Osteocyte (in vitro differentiated cells): Measurements from ENCODE around the gene DNM3. TPM values are rescaled to one million over a fixed set of nuclear protein-coding genes. Genes with fewer than 3 reads are reported as not detected.
A peak's percentile ranks its signal among the peaks of the same experiment; 100 is the strongest.
"Not testable (repeated sequence)": the region's sequence is repeated elsewhere in the genome, so short reads cannot be mapped to it uniquely, and the experiment has no call there.

ENCODE experiments used
- DNase-seq: peaks from one replicate; pipeline ENCODE4 v3.0.0; 2021; ENCODE audit warnings: mixed read lengths; ENCODE audit not compliant: unreplicated experiment; ENCODE audit errors: extremely low spot score
- H3K27ac Mint-ChIP-seq: one replicate; pipeline ENCODE4 v1.8.0; 2021; ENCODE audit warnings: mild to moderate bottlenecking, mixed read lengths; ENCODE audit not compliant: unreplicated experiment
- H3K27me3 Mint-ChIP-seq: one replicate; pipeline ENCODE4 v1.8.0; 2021; ENCODE audit warnings: mixed read lengths; ENCODE audit not compliant: unreplicated experiment
- H3K36me3 Mint-ChIP-seq: one replicate; pipeline ENCODE4 v1.8.0; 2021; ENCODE audit warnings: mixed read lengths; ENCODE audit not compliant: unreplicated experiment
- H3K4me1 Mint-ChIP-seq: one replicate; pipeline ENCODE4 v1.8.0; 2021; ENCODE audit warnings: mixed read lengths; ENCODE audit not compliant: unreplicated experiment
- H3K4me3 Mint-ChIP-seq: one replicate; pipeline ENCODE4 v1.8.0; 2021; ENCODE audit warnings: mild to moderate bottlenecking, moderate library complexity, mixed read lengths; ENCODE audit not compliant: unreplicated experiment
- H3K9me3 Mint-ChIP-seq: one replicate; pipeline ENCODE4 v1.8.0; 2021; ENCODE audit warnings: mixed read lengths; ENCODE audit not compliant: unreplicated experiment
- total RNA-seq: library from RNA; stranded (reverse); gene quantifications from 2 replicates; pipeline ENCODE4 v1.2.1, GENCODE V29; 2021
- TF ChIP-seq, protein P1 (sequence below): fragments of 200-600 bp; sonication (generic); IDR thresholded peaks from 2 replicates; pipeline ENCODE4 v1.5.0; 2021; ENCODE audit warnings: antibody characterized with exemption, mild to moderate bottlenecking, moderate library complexity

DNM3 gene
- total RNA-seq, 1 donor from 2014 or later: 3.7 TPM

DNA sequence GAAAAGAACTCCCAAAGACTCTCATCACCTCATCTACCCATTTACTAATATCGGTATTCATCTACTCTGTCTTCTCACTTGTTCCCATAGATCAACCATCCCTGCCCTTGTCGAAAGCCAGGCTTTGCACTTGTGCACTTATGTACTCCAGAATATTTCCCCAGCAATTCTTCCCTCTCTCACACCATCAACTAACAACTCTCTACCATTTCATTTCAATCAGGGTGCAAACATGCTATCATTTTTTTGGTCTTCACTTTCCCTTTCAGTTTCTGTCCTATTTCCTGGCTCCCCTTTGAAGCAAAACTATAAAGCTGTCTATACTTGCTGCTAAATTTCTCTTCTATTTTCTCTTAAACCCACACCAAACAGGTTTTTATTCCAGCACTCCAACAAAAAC, 585.9 kb downstream of the DNM3 start:
- H3K36me3 Mint-ChIP-seq: no peaks in the 10 kb centered on the region
- no peak for DNase-seq
- no peaks in the 10 kb centered on the region for H3K9me3 Mint-ChIP-seq
- TF ChIP-seq, protein P1, sequence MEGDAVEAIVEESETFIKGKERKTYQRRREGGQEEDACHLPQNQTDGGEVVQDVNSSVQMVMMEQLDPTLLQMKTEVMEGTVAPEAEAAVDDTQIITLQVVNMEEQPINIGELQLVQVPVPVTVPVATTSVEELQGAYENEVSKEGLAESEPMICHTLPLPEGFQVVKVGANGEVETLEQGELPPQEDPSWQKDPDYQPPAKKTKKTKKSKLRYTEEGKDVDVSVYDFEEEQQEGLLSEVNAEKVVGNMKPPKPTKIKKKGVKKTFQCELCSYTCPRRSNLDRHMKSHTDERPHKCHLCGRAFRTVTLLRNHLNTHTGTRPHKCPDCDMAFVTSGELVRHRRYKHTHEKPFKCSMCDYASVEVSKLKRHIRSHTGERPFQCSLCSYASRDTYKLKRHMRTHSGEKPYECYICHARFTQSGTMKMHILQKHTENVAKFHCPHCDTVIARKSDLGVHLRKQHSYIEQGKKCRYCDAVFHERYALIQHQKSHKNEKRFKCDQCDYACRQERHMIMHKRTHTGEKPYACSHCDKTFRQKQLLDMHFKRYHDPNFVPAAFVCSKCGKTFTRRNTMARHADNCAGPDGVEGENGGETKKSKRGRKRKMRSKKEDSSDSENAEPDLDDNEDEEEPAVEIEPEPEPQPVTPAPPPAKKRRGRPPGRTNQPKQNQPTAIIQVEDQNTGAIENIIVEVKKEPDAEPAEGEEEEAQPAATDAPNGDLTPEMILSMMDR: no peak
- no peak overlapping the region for H3K27ac Mint-ChIP-seq
- H3K4me3 Mint-ChIP-seq: no peak overlapping the region
- H3K27me3 Mint-ChIP-seq: no peaks in the 10 kb centered on the region
- peaks cover 1% of the 10 kb centered on the region for H3K4me1 Mint-ChIP-seq

DNA sequence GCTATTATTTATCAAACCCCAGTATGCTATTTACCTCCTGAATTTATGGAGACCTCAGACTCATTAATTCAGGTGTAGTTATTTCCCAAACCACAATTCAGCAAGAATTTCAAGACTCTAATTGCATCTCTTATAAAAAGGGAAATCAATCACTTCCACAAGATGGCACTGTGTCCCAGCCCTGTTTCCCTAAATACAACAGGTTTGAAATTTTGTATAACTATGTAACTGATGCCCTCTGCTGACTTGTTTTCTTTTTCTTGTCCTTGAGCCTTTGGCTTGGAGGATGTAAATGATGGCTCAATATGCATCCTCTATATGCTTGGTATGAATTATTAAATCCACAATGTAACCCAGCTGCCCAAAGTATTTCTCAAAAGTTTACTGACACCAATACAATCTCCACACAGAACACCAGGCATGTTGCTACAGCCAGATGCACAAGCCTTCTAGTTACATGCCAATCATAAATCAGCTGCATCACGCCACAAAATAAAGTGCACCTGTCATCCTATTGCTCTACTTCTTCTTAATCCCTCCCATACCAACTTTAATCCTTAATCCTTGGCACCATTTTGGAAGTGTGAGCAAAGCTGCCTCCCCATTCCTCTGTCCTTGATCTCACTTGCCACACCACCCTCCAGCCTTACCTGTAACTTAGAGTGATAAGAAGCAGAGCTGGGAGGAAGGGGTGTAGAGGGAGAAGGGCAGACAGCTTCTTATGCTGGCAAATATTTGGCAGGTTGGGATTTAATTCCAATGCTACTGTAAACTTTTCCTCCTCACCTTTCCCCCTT, 588.2 kb downstream of the DNM3 start:
- Mint-ChIP-seq H3K4me1 (peaks cover 1% of the 10 kb centered on the region), H3K9me3 (peaks cover 5% of the 10 kb centered on the region)
- DNase-seq: no peak

DNA sequence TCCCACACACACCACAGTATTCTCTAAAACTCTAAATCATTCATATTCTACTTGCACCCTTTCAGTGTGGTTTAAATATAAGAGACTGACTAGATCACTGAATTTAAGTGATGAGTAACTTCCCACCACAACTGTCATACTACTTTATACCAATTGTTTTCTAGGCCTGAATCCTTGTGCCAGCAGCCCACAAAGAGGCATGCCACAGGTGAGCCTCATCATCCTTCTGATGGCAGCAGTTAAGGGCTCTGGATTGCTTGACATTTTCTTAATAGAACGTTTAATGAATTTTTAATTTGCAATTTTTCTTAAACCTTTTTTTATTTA, 588.8 kb downstream of the DNM3 start:
- no peak for DNase-seq
- no peak overlapping the region for H3K27ac Mint-ChIP-seq
- peaks cover 5% of the 10 kb centered on the region for H3K36me3 Mint-ChIP-seq
- TF ChIP-seq, protein P1: no peak
- no peak overlapping the region for H3K4me3 Mint-ChIP-seq
- H3K27me3 Mint-ChIP-seq: no peaks in the 10 kb centered on the region
- peaks cover 1% of the 10 kb centered on the region for H3K4me1 Mint-ChIP-seq
- H3K9me3 Mint-ChIP-seq: peaks cover 5% of the 10 kb centered on the region

More for the DNA sequence above, 588.2 kb downstream of the DNM3 start:
- H3K27ac Mint-ChIP-seq: no peak overlapping the region
- TF ChIP-seq, protein P1: peak; percentile 84
- H3K4me3 Mint-ChIP-seq: no peak overlapping the region
- H3K36me3 Mint-ChIP-seq: peaks cover 5% of the 10 kb centered on the region
- no peaks in the 10 kb centered on the region for H3K27me3 Mint-ChIP-seq

DNA sequence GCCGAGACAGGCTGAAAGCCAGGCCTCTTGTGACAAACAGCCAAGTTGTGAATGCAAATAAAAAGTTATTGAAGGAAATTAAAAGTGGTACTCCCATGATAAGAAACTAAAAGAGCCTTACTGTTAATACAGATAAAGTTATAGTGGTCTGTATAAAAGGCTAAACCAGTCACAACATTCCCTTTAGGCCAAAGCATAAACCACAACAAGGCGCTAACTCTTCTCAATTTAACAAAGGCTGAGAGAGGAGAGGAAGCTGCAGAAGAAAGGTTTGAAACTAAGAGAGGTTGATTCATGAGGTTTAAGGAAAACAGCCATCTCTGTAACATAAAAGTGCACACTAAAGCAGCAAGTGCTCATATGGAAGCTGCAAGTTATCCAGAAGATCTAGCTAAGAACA, 589.9 kb downstream of the DNM3 start:
- Mint-ChIP-seq H3K4me1 (peaks cover 1% of the 10 kb centered on the region), H3K9me3 (peaks cover 5% of the 10 kb centered on the region), H3K27ac (no peak overlapping the region), H3K36me3 (peaks cover 8% of the 10 kb centered on the region), H3K4me3 (no peak overlapping the region), H3K27me3 (no peaks in the 10 kb centered on the region)
- DNase-seq: no peak
- TF ChIP-seq, protein P1: no peak

DNA sequence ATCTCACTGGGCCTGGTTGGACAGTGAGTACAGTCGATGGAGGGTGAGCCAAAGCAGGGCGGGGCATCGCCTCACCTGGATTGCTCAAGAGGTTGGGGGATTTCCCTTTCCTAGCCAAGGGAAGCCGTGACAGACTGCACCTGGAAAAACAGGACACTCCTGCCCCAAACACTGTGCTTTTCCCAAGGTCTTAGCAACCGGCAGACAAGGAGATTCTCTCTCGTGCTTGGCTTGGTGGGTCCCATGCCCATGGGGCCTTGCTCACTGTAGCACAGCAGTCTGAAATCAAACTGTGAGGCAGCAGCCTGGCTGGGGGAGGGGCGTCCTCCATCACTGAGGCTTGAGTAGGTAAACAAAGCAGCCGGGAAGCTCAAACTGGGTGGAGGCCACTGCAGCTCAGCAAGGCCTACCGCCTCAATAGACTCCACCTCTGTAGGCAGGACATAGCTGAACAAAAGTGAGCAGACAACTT, 590.5 kb downstream of the DNM3 start:
- H3K27me3 Mint-ChIP-seq: no peaks in the 10 kb centered on the region
- no peak overlapping the region for H3K27ac Mint-ChIP-seq
- no peak for DNase-seq
- H3K4me3 Mint-ChIP-seq: no peak overlapping the region
- peaks cover 9% of the 10 kb centered on the region for H3K36me3 Mint-ChIP-seq
- peaks cover 1% of the 10 kb centered on the region for H3K4me1 Mint-ChIP-seq
- TF ChIP-seq, protein P1: no peak
- peaks cover 5% of the 10 kb centered on the region for H3K9me3 Mint-ChIP-seq

DNA sequence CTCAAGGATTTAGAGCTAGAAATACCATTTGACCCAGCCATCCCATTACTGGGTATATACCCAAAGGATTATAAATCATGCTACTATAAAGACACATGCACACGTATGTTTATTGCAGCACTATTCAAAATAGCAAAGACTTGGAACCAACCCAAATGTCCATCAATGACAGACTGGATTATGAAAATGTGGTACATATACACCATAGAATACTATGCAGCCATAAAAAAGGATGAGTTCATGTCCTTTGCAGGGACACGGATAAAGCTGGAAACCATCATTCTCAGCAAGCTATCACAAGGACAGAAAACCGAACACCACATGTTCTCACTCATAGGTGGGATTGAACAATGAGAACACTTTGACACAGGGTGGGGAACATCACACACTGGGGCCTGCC, 595.9 kb downstream of the DNM3 start:
- not testable (repeated sequence) for H3K27ac Mint-ChIP-seq, H3K4me3 Mint-ChIP-seq, DNase-seq, H3K27me3 Mint-ChIP-seq, H3K9me3 Mint-ChIP-seq
- peaks cover 30% of the 10 kb centered on the region for H3K36me3 Mint-ChIP-seq
- H3K4me1 Mint-ChIP-seq: peaks cover 13% of the 10 kb centered on the region
